ENCODE measurements around the gene NFATC1.

The NFATC1 gene

DNA sequence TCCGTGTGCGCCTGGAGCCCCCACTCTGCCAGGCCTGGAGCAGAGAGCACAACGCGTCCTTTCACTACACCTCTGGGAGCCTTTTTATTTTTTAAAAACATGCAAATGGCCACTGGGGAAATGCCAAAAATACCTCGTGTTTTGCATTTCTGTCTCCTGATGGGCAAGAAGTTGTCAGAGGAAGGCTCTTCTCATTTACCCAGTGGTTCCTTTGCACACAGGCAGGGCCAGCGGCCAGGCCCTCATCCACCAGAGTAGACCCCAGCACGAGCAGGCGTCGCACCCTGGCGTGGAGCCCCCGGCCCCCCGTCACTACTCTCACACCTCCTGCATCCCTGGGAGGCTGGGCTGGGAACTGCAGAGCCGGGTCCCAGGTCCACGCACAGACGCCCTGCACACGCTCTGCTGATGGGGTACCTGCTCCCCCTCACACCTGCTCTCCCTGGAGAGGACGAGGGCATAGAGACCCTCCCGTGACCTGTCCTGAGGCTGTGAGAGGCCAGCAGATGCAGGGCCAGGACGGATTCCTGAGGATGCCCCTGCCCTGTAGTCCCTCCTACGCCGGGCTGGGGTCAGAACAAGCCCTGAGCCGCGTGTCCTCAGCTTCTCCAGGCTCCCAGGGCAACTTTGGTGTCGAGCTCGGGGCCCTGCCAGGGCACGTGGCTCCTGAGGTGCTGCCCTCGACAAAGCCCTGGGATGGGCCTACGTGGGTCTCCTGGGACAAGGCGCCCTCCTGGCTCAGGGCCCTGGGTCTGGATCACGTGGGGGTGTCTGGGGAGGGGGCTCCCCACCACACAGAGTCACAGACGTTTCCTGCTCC, 65.0 kb downstream of the NFATC1 start (continued):
- TF ChIP-seq, protein P1, sequence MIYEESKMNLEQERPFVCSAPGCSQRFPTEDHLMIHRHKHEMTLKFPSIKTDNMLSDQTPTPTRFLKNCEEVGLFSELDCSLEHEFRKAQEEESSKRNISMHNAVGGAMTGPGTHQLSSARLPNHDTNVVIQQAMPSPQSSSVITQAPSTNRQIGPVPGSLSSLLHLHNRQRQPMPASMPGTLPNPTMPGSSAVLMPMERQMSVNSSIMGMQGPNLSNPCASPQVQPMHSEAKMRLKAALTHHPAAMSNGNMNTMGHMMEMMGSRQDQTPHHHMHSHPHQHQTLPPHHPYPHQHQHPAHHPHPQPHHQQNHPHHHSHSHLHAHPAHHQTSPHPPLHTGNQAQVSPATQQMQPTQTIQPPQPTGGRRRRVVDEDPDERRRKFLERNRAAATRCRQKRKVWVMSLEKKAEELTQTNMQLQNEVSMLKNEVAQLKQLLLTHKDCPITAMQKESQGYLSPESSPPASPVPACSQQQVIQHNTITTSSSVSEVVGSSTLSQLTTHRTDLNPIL (CRISPR knock-in tag; IDR thresholded peaks at IDR 0.05; ENCODE audit: low read depth): no peak

DNA sequence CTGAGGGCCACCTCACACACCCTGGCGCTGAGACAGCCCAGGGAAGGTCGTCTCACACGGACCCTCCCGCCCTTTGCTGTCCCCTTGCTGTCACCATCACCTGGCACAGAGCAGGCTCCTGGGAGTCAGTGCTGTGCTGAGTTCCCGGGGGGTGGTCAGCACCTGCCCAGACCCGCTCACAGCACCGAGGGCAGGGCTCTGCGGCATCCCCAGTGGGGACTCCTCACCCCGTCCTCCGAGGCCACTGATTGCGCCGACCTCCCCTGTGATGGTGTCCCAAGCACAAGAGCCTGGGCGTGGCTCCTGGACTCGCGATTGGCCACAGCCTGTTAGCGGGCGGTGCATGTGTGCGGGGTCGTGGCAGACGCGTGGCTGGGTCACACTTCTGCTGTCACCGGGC, 65.9 kb downstream of the NFATC1 start:
- no peak for ATAC-seq
- no peak for TF ChIP-seq RARB (CRISPR knock-in tag; IDR thresholded peaks at IDR 0.05)
- TF ChIP-seq OSR1 (CRISPR knock-in tag; IDR thresholded peaks at IDR 0.05): no peak
- TF ChIP-seq ESRRG (CRISPR knock-in tag; IDR thresholded peaks at IDR 0.05): no peak
- no peak for TF ChIP-seq ZNF565 (CRISPR knock-in tag; conservative IDR thresholded peaks at IDR 0.05; ENCODE audit: low read depth)
- TF ChIP-seq TCF4 (CRISPR knock-in tag; IDR thresholded peaks at IDR 0.05; ENCODE audit: borderline replicate concordance): no peak
- TF ChIP-seq, protein P2, sequence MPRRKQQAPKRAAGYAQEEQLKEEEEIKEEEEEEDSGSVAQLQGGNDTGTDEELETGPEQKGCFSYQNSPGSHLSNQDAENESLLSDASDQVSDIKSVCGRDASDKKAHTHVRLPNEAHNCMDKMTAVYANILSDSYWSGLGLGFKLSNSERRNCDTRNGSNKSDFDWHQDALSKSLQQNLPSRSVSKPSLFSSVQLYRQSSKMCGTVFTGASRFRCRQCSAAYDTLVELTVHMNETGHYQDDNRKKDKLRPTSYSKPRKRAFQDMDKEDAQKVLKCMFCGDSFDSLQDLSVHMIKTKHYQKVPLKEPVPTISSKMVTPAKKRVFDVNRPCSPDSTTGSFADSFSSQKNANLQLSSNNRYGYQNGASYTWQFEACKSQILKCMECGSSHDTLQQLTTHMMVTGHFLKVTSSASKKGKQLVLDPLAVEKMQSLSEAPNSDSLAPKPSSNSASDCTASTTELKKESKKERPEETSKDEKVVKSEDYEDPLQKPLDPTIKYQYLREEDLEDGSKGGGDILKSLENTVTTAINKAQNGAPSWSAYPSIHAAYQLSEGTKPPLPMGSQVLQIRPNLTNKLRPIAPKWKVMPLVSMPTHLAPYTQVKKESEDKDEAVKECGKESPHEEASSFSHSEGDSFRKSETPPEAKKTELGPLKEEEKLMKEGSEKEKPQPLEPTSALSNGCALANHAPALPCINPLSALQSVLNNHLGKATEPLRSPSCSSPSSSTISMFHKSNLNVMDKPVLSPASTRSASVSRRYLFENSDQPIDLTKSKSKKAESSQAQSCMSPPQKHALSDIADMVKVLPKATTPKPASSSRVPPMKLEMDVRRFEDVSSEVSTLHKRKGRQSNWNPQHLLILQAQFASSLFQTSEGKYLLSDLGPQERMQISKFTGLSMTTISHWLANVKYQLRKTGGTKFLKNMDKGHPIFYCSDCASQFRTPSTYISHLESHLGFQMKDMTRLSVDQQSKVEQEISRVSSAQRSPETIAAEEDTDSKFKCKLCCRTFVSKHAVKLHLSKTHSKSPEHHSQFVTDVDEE (CRISPR knock-in tag; IDR thresholded peaks at IDR 0.05): no peak
- TF ChIP-seq, protein P3, sequence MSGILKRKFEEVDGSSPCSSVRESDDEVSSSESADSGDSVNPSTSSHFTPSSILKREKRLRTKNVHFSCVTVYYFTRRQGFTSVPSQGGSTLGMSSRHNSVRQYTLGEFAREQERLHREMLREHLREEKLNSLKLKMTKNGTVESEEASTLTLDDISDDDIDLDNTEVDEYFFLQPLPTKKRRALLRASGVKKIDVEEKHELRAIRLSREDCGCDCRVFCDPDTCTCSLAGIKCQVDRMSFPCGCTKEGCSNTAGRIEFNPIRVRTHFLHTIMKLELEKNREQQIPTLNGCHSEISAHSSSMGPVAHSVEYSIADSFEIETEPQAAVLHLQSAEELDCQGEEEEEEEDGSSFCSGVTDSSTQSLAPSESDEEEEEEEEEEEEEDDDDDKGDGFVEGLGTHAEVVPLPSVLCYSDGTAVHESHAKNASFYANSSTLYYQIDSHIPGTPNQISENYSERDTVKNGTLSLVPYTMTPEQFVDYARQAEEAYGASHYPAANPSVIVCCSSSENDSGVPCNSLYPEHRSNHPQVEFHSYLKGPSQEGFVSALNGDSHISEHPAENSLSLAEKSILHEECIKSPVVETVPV (CRISPR knock-in tag; IDR thresholded peaks at IDR 0.05): no peak
- no peak for TF ChIP-seq SNAI2 (CRISPR knock-in tag; IDR thresholded peaks at IDR 0.05)

DNA sequence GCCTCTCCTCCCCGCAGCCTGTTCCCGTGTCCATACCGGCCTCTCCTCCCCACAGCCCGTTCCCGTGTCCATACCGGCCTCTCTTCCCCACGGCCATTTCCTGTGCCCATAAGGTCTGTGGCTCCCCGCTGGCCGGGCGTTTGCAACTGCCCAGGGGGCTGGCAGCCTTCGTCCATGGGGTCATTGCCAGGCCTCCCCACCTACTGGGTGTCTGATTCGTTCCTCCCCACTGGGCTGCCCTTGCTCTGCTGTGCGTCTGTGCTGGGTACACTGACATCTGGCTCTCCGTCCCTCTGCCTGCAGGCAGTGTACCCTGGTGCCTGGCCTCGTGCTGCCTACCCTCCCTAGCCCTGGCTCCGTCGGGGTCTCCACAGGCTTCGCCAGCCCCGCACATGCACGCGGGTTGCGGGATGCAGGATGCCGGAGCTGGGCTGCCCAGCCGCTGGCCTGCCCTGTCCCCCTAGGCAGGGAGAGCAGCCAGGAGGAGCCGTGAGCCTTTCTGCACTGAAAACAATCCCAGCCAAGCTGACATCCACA, 67.8 kb downstream of the NFATC1 start:
- ATAC-seq: no peak
- TF ChIP-seq TOX (CRISPR knock-in tag; IDR thresholded peaks at IDR 0.05; ENCODE audit: borderline replicate concordance): no peak
- no peak for TF ChIP-seq ARNTL (CRISPR knock-in tag; IDR thresholded peaks at IDR 0.05; ENCODE audit: borderline replicate concordance, low read depth)
- no peak for TF ChIP-seq ZFP3 (CRISPR knock-in tag; IDR thresholded peaks at IDR 0.05)
- TF ChIP-seq ZC3H10 (CRISPR knock-in tag; IDR thresholded peaks at IDR 0.05): no peak
- TF ChIP-seq, protein P1 (CRISPR knock-in tag; IDR thresholded peaks at IDR 0.05; ENCODE audit: low read depth): no peak
- TF ChIP-seq ZNF70 (CRISPR knock-in tag; IDR thresholded peaks at IDR 0.05): no peak
- TF ChIP-seq ZNF8 (CRISPR knock-in tag; IDR thresholded peaks at IDR 0.05): no peak
- no peak for TF ChIP-seq BACH2 (CRISPR knock-in tag; IDR thresholded peaks at IDR 0.05; ENCODE audit: borderline replicate concordance)
- no peak for TF ChIP-seq GLIS3 (CRISPR knock-in tag; IDR thresholded peaks at IDR 0.05)
- no peak for TF ChIP-seq SNAI2 (CRISPR knock-in tag; IDR thresholded peaks at IDR 0.05)

DNA sequence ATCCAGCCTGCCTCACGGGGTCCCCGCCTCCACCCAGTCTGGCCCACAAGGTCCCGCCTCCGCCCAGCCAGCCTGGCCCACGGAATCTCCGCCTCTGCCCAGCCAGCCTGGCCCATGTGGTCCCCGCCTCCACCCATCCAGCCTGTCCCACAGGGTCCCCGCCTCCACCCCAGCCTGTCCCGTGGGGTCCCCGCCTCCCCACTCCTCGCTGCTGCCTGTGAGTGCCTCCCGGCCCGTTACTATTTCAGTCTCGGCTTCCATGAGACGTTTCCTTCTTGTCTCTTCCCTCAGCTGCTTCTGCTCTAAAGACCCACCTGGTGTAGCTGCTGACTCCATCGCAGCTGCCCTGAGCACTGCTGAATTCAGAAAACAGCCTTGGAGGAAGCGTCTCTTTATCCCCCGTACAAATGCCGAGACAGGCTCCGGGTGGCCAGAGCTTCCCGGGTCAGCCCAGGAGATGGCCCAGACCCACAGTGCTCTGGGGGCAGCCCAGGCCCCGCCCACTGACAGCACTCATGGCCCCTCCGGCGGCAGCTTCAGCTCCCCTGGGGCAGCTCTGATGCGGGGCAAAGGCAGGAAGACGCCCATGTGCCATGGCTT, 69.8 kb downstream of the NFATC1 start:
- peak; percentile 17; the same call in 2 of the 3 replicates for ATAC-seq
- TF ChIP-seq ZFP3 (CRISPR knock-in tag; IDR thresholded peaks at IDR 0.05) (no peak), ZC3H10 (CRISPR knock-in tag; IDR thresholded peaks at IDR 0.05) (no peak), TCF4 (CRISPR knock-in tag; IDR thresholded peaks at IDR 0.05; ENCODE audit: borderline replicate concordance) (no peak), CSDC2 (CRISPR knock-in tag; IDR thresholded peaks at IDR 0.05) (no peak), PPARA (CRISPR knock-in tag; IDR thresholded peaks at IDR 0.05; ENCODE audit: borderline replicate concordance) (no peak), ZNF565 (CRISPR knock-in tag; conservative IDR thresholded peaks at IDR 0.05; ENCODE audit: low read depth) (no peak)
- TF ChIP-seq, protein P4, sequence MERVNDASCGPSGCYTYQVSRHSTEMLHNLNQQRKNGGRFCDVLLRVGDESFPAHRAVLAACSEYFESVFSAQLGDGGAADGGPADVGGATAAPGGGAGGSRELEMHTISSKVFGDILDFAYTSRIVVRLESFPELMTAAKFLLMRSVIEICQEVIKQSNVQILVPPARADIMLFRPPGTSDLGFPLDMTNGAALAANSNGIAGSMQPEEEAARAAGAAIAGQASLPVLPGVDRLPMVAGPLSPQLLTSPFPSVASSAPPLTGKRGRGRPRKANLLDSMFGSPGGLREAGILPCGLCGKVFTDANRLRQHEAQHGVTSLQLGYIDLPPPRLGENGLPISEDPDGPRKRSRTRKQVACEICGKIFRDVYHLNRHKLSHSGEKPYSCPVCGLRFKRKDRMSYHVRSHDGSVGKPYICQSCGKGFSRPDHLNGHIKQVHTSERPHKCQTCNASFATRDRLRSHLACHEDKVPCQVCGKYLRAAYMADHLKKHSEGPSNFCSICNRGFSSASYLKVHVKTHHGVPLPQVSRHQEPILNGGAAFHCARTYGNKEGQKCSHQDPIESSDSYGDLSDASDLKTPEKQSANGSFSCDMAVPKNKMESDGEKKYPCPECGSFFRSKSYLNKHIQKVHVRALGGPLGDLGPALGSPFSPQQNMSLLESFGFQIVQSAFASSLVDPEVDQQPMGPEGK (CRISPR knock-in tag; IDR thresholded peaks at IDR 0.05; ENCODE audit: borderline replicate concordance): no peak
- TF ChIP-seq, protein P1 (CRISPR knock-in tag; IDR thresholded peaks at IDR 0.05; ENCODE audit: low read depth): no peak
- TF ChIP-seq, protein P2 (CRISPR knock-in tag; IDR thresholded peaks at IDR 0.05): no peak
